Raji (cell line): ENCODE results near the gene ZMYND19.

ENCODE experiments used
- POLR2A ChIP-seq: IDR thresholded peaks from 2 replicates; pipeline ENCODE4 v1.6.1; 2011; ENCODE audit warnings: low read depth, low read length, control low read depth; ENCODE audit not compliant: insufficient read depth

ZMYND19 gene

GRCh38 chr9:137554349-137554748 lies 36.0 kb downstream of the ZMYND19 start:
- no peak for TF ChIP-seq POLR2A

GRCh38 chr9:137552022-137552768 lies 38.1 kb downstream of the ZMYND19 start:
- TF ChIP-seq POLR2A = no peak; the same call in 1 of the 2 replicates

GRCh38 chr9:137551264-137552021 lies 38.9 kb downstream of the ZMYND19 start, which contains the start of gene MRPL41:
Gene MRPL41, plus strand, starts transcription at chr9:137551879. Its CDS starts 203 bp downstream, at chr9:137552082.
- TF ChIP-seq POLR2A = peak; percentile 80

GRCh38 chr9:137550231-137550621 lies 40.1 kb downstream of the ZMYND19 start, which contains the start of gene PNPLA7:
Gene PNPLA7, minus strand, starts transcription at chr9:137550402. Its CDS starts 205 bp downstream, at chr9:137550197.
- no peak for TF ChIP-seq POLR2A

GRCh38 chr9:137547687-137548543 lies 42.4 kb downstream of the ZMYND19 start:
- no peak for TF ChIP-seq POLR2A

- TF ChIP-seq POLR2A = no peak
Measured at GRCh38 chr9:137545123-137545522, 45.2 kb downstream of the ZMYND19 start.

- no peak for TF ChIP-seq POLR2A
Measured at GRCh38 chr9:137544176-137544760, 46.0 kb downstream of the ZMYND19 start.

GRCh38 chr9:137543237-137543963 lies 46.9 kb downstream of the ZMYND19 start:
- no peak for TF ChIP-seq POLR2A

GRCh38 chr9:137542486-137542885 lies 47.8 kb downstream of the ZMYND19 start:
- TF ChIP-seq POLR2A = no peak

GRCh38 chr9:137540536-137540935 lies 49.8 kb downstream of the ZMYND19 start:
- no peak for TF ChIP-seq POLR2A

GRCh38 chr9:137538058-137538457 lies 52.3 kb downstream of the ZMYND19 start:
- no peak for TF ChIP-seq POLR2A

- no peak for TF ChIP-seq POLR2A
Measured at GRCh38 chr9:137535120-137535428, 55.2 kb downstream of the ZMYND19 start.

- peak; percentile 22; the same call in 1 of the 2 replicates for TF ChIP-seq POLR2A
Measured at GRCh38 chr9:137534256-137535119, 55.8 kb downstream of the ZMYND19 start.
